Progenitor cell of endocrine pancreas (in vitro differentiated cells): ENCODE measurements around the gene VPS13D. TPM values are rescaled to one million over a fixed set of nuclear protein-coding genes. Genes with fewer than 3 reads are reported as not detected.

Experiments
- DNase-seq: peaks from one replicate; pipeline ENCODE4 v3.0.0; 2021; ENCODE audit warnings: low spot score; ENCODE audit not compliant: unreplicated experiment
- H3K27ac Mint-ChIP-seq: 2 replicates; pipeline ENCODE4 v1.8.0; 2021; ENCODE audit warnings: mild to moderate bottlenecking, moderate library complexity, mixed read lengths
- H3K27me3 Mint-ChIP-seq: 2 replicates; pipeline ENCODE4 v1.8.0; 2021; ENCODE audit warnings: mixed read lengths
- H3K36me3 Mint-ChIP-seq: 2 replicates; pipeline ENCODE4 v1.8.0; 2022; ENCODE audit warnings: mixed read lengths; ENCODE audit not compliant: insufficient read depth
- H3K4me1 Mint-ChIP-seq: 2 replicates; pipeline ENCODE4 v1.8.0; 2021; ENCODE audit warnings: low read depth, mixed read lengths
- H3K4me3 Mint-ChIP-seq: 2 replicates; pipeline ENCODE4 v1.8.0; 2021; ENCODE audit warnings: low read depth, mild to moderate bottlenecking, moderate library complexity, mixed read lengths
- H3K9me3 Mint-ChIP-seq: 2 replicates; pipeline ENCODE4 v1.8.0; 2021; ENCODE audit warnings: low read depth, mixed read lengths
- total RNA-seq: library from RNA; stranded (reverse); gene quantifications from 2 replicates; pipeline ENCODE4 v1.2.1, GENCODE V29; 2021
- TF ChIP-seq, protein P1 (sequence below): fragments of 200-600 bp; sonication (generic); IDR thresholded peaks from one replicate; pipeline ENCODE4 v1.5.0; 2021; ENCODE audit warnings: antibody characterized with exemption, mild to moderate bottlenecking; ENCODE audit not compliant: unreplicated experiment

The VPS13D gene
- total RNA-seq, 1 donor from 2014 or later = 41.9 TPM

DNA sequence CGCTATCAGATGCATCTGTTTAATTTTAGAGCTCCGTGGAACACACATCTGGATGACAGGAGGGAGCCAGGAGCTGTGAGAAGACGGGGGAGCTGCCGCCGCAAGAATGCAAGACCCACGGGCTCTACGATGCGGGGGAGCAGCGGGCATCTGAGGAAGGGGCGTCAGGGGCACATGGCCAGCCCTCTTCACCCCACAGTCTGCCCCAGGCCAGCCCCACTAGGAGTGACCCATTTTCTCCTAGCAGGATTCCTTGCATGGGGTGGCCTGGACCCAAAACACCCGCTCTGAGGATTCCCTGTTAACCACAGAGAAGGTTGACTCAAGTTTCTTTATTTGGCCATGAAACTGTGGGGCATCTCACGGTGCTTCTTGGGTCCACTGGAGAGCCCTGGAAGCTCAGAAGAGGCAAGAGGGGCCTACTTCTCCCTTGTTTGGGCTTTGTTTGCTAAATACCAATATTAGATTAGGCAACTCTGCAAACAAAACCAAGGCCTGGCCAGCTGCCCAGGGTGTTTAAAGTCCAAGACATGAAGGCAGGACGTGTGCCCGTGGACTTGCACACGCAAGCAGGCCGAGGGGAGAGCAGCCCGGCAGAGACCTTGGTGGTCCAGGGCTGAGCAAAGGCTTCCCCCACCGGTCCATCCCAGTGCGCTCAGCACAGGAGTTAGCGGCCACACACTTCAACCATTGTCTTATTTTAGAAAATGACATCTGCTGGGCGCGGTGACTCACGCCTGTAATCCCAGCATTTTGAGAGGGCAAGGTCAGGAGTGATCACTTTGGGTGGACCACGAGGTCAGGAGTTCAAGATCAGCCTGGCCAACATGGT lies 298.4 kb downstream of the VPS13D start:
- H3K4me1 Mint-ChIP-seq = peaks cover 36% of the 10 kb centered on the region
- TF ChIP-seq, protein P1, sequence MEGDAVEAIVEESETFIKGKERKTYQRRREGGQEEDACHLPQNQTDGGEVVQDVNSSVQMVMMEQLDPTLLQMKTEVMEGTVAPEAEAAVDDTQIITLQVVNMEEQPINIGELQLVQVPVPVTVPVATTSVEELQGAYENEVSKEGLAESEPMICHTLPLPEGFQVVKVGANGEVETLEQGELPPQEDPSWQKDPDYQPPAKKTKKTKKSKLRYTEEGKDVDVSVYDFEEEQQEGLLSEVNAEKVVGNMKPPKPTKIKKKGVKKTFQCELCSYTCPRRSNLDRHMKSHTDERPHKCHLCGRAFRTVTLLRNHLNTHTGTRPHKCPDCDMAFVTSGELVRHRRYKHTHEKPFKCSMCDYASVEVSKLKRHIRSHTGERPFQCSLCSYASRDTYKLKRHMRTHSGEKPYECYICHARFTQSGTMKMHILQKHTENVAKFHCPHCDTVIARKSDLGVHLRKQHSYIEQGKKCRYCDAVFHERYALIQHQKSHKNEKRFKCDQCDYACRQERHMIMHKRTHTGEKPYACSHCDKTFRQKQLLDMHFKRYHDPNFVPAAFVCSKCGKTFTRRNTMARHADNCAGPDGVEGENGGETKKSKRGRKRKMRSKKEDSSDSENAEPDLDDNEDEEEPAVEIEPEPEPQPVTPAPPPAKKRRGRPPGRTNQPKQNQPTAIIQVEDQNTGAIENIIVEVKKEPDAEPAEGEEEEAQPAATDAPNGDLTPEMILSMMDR = no peak
- no peaks in the 10 kb centered on the region for H3K9me3 Mint-ChIP-seq
- no peaks in the 10 kb centered on the region for H3K27me3 Mint-ChIP-seq
- H3K4me3 Mint-ChIP-seq = no peak overlapping the region
- H3K36me3 Mint-ChIP-seq = no peaks in the 10 kb centered on the region
- H3K27ac Mint-ChIP-seq = peak overlapping the region; percentile 33
- no peak for DNase-seq

DNA sequence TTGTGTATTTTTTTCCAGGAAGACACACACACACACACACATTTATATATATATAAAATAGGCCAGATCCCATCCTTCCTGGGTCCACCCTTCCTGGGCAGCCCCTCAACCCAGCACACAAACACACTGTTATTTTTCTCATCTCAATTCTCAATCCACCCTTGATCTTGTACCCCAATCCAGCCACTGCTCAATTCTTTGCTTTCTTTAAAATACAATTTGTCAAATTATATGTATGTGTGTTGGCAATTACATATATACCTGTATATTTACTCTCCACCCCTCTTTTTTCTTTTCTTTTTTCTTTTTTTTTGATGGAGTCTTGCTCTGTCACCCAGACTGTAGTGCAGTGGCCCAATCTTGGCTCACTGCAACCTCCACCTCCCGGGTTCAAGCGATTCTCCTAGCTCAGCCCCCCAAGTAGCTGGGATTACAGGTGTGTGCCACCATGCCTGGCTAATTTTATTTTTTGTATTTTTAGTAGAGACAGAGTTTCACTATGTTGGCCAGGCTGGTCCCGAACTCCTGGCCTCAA lies 299.9 kb downstream of the VPS13D start:
- H3K4me1 Mint-ChIP-seq = peaks cover 36% of the 10 kb centered on the region
- H3K27me3 Mint-ChIP-seq = no peaks in the 10 kb centered on the region
- DNase-seq = no peak
- H3K9me3 Mint-ChIP-seq = no peaks in the 10 kb centered on the region
- TF ChIP-seq, protein P1 = no peak
- H3K27ac Mint-ChIP-seq = peak overlapping the region; percentile 46
- H3K4me3 Mint-ChIP-seq = no peak overlapping the region
- H3K36me3 Mint-ChIP-seq = no peaks in the 10 kb centered on the region

DNA sequence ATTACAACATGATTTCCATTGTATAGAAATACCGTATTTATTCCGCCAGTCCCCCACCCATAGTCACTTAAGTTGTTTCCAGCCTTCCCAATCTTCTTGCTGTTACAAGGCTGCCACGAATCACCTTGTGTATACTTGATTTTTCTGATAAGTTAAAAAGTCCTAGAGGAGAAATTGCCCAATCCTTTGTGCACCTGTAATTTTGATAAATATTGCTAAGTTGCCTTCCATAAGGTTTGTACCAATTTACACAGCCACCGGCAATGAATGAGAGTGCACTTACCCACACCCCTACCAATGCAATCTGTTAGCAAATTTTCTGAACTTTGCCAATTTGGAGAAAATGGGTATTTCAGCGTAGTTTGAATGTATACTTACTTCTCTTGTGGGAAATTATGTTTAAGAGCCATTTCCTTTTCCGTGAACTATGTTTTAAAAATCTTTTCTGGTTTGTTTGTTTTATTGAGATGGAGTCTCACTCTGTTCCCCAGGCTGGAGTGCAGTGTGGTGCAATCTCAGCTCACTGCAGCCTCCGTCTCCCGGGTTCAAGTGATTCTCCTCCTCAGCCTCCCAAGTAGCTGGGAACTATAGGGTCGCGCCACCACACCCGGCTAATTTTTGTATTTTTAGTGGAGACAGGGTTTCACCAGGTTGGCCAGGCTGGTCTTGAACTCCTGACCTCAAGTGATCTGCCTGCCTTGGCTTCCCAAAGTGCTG lies 300.8 kb downstream of the VPS13D start:
- TF ChIP-seq, protein P1 = no peak
- Mint-ChIP-seq H3K9me3 (peaks cover 2% of the 10 kb centered on the region), H3K36me3 (no peaks in the 10 kb centered on the region), H3K27me3 (no peaks in the 10 kb centered on the region), H3K4me3 (no peak overlapping the region), H3K4me1 (peaks cover 33% of the 10 kb centered on the region), H3K27ac (peak overlapping the region; percentile 33)
- DNase-seq = no peak

DNA sequence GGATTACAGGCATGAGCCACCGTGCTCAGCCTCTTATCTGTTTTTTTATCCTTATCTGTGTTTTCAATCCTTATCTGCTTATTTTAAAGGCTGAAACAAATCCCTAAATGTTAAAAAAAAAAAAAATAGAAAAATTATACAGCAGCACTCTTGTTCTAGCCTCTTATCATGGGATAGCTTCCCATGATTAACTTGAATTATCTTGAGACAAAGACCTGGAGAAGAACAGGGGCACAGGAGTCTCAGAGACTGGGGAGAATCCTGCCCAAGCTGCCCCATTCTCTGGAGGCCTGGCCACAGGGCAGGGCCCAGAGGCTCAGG lies 301.3 kb downstream of the VPS13D start:
- TF ChIP-seq, protein P1 = no peak
- H3K4me1 Mint-ChIP-seq = peaks cover 33% of the 10 kb centered on the region
- H3K9me3 Mint-ChIP-seq = peaks cover 3% of the 10 kb centered on the region
- no peak for DNase-seq
- H3K4me3 Mint-ChIP-seq = no peak overlapping the region
- no peak overlapping the region for H3K27ac Mint-ChIP-seq
- no peaks in the 10 kb centered on the region for H3K36me3 Mint-ChIP-seq
- H3K27me3 Mint-ChIP-seq = no peaks in the 10 kb centered on the region
